BE2C (cell line): ENCODE results near the gene GALNT2.
A peak's percentile ranks its signal among the peaks of the same experiment; 100 is the strongest.

Experiments used
- DNase-seq: peaks from one replicate; pipeline ENCODE4 v3.0.0-alpha.2; 2020
- H3K27me3 ChIP-seq: fragments of 250-450 bp; sonication (Bioruptor Pico); 2 replicates; pipeline ENCODE4 v1.5.1; 2020; ENCODE audit warnings: mild to moderate bottlenecking
- H3K36me3 ChIP-seq: fragments of 250-450 bp; sonication (Bioruptor Pico); 2 replicates; pipeline ENCODE4 v1.5.1; 2020; ENCODE audit warnings: mild to moderate bottlenecking
- H3K4me1 ChIP-seq: fragments of 250-450 bp; sonication (Bioruptor Pico); 2 replicates; pipeline ENCODE4 v1.5.1; 2020
- H3K4me3 ChIP-seq: 2 replicates; pipeline ENCODE4 v1.5.1; 2011; ENCODE audit warnings: low read depth, low read length
- H3K9me3 ChIP-seq: fragments of 250-450 bp; sonication (Bioruptor Pico); 2 replicates; pipeline ENCODE4 v1.5.1; 2020
- TF ChIP-seq, protein P1 (sequence below): IDR thresholded peaks from 2 replicates; pipeline ENCODE4 v1.5.1; 2012; ENCODE audit warnings: mild to moderate bottlenecking, low read depth, low read length

GALNT2 gene

DNA sequence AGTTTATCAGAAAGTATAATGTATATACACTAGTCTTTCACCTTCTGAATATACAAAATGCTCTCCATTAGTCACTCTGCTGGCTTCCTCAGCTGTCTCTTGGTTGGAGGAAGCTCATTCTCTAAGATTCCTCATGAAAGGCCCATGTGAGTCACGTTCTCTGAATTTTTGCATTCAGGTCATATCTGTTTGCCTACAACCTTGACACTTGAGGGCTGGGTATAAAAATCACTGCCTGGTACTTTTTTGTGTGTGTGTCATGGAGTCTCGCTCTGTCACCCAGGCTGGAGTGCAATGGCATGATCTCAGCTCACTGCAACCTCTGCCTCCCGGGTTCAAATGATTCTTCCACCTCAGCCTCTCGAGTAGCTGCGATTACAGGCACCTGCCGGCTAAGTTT, 2.8 kb upstream of the GALNT2 start:
- Histone ChIP-seq H3K4me1 (no peaks in the 10 kb centered on the region; the same call in 1 of the 2 replicates), H3K27me3 (no peaks in the 10 kb centered on the region), H3K36me3 (no peaks in the 10 kb centered on the region), H3K9me3 (no peaks in the 10 kb centered on the region), H3K4me3 (no peak overlapping the region)
- TF ChIP-seq, protein P1, sequence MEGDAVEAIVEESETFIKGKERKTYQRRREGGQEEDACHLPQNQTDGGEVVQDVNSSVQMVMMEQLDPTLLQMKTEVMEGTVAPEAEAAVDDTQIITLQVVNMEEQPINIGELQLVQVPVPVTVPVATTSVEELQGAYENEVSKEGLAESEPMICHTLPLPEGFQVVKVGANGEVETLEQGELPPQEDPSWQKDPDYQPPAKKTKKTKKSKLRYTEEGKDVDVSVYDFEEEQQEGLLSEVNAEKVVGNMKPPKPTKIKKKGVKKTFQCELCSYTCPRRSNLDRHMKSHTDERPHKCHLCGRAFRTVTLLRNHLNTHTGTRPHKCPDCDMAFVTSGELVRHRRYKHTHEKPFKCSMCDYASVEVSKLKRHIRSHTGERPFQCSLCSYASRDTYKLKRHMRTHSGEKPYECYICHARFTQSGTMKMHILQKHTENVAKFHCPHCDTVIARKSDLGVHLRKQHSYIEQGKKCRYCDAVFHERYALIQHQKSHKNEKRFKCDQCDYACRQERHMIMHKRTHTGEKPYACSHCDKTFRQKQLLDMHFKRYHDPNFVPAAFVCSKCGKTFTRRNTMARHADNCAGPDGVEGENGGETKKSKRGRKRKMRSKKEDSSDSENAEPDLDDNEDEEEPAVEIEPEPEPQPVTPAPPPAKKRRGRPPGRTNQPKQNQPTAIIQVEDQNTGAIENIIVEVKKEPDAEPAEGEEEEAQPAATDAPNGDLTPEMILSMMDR = no peak
- no peak for DNase-seq

DNA sequence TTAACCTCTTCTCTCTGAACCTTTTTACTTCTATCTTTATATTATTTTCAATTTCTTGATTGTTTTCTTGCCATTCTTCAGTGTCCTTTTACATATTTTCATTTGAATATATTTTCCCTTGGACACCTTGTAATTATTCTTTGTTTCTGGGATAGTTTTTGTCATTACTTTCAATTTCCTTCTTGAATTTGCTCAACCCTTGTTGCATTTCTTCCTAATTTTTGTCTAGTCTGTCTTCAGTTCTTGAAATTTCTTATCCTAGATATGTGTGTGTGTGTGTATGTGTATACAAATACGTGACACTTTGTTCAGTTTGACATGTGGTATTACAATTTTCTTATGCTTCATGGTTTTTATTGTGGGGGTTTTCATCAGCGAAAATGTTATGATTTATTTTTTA, 1.9 kb upstream of the GALNT2 start:
- Histone ChIP-seq H3K4me3 (no peak overlapping the region), H3K36me3 (no peaks in the 10 kb centered on the region), H3K27me3 (no peaks in the 10 kb centered on the region), H3K4me1 (no peaks in the 10 kb centered on the region; the same call in 1 of the 2 replicates), H3K9me3 (no peaks in the 10 kb centered on the region)
- TF ChIP-seq, protein P1 = no peak
- no peak for DNase-seq

GRCh38 chr1:230065571-230065970, 1.5 kb upstream of the GALNT2 start:
- TF ChIP-seq, protein P1 = no peak
- no peaks in the 10 kb centered on the region for H3K9me3 ChIP-seq
- H3K27me3 ChIP-seq = no peaks in the 10 kb centered on the region
- no peaks in the 10 kb centered on the region; the same call in 1 of the 2 replicates for H3K4me1 ChIP-seq
- no peak overlapping the region for H3K4me3 ChIP-seq
- H3K36me3 ChIP-seq = no peaks in the 10 kb centered on the region
- DNase-seq = no peak

- H3K27me3 ChIP-seq = no peaks in the 10 kb centered on the region
- no peaks in the 10 kb centered on the region for H3K36me3 ChIP-seq
- H3K4me1 ChIP-seq = no peaks in the 10 kb centered on the region; the same call in 1 of the 2 replicates
- H3K9me3 ChIP-seq = no peaks in the 10 kb centered on the region
- TF ChIP-seq, protein P1 = no peak
- peak overlapping the region; percentile 76 for H3K4me3 ChIP-seq
- DNase-seq = no peak
Measured at GRCh38 chr1:230066031-230066430, 1.0 kb upstream of the GALNT2 start.

GRCh38 chr1:230067419-230067870, 407 bp downstream of the GALNT2 start:
- Histone ChIP-seq H3K4me1 (no peaks in the 10 kb centered on the region; the same call in 1 of the 2 replicates), H3K36me3 (no peaks in the 10 kb centered on the region), H3K27me3 (no peaks in the 10 kb centered on the region), H3K4me3 (peak overlapping the region; percentile 94), H3K9me3 (no peaks in the 10 kb centered on the region)
- no peak for DNase-seq
- TF ChIP-seq, protein P1 = no peak

- TF ChIP-seq, protein P1 = 0 out of 2 replicates have a peak, but pooled peaks have one; percentile 6
- DNase-seq = peak; percentile 46
- no peaks in the 10 kb centered on the region for H3K27me3 ChIP-seq
- H3K36me3 ChIP-seq = no peaks in the 10 kb centered on the region
- no peaks in the 10 kb centered on the region; the same call in 1 of the 2 replicates for H3K4me1 ChIP-seq
- H3K4me3 ChIP-seq = peak overlapping the region; percentile 94
- no peaks in the 10 kb centered on the region for H3K9me3 ChIP-seq
Measured at GRCh38 chr1:230067871-230068620, 1.0 kb downstream of the GALNT2 start.
